ENCODE measurements around the gene USP20.

DNA sequence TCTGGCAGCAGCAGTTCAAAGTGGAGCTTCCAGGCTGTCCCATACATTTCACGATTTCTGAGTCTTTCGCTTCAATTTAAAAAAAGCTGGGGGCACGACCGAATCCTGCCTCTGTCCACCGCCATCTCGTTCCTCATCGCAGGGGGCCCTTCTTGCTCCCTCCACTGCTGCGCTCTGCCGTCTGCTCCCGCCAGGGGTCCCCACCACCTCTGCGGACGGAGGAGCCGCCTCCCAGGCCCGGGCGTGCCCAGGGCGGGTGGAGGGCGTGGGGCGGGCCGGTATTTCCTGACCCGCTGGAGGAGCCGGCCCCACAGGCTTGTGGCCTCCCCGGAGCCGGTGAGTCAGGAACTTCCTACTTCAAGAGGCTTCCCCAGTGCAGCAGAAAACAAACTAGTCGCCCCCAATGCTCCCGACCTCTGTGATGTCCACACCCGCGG, 50.4 kb downstream of the USP20 start:
- TF ChIP-seq, protein P1, sequence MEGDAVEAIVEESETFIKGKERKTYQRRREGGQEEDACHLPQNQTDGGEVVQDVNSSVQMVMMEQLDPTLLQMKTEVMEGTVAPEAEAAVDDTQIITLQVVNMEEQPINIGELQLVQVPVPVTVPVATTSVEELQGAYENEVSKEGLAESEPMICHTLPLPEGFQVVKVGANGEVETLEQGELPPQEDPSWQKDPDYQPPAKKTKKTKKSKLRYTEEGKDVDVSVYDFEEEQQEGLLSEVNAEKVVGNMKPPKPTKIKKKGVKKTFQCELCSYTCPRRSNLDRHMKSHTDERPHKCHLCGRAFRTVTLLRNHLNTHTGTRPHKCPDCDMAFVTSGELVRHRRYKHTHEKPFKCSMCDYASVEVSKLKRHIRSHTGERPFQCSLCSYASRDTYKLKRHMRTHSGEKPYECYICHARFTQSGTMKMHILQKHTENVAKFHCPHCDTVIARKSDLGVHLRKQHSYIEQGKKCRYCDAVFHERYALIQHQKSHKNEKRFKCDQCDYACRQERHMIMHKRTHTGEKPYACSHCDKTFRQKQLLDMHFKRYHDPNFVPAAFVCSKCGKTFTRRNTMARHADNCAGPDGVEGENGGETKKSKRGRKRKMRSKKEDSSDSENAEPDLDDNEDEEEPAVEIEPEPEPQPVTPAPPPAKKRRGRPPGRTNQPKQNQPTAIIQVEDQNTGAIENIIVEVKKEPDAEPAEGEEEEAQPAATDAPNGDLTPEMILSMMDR (IDR thresholded peaks at IDR 0.05; ENCODE audit: low read depth, low read length, missing input control), result peak; percentile 93
- TF ChIP-seq, protein P2, sequence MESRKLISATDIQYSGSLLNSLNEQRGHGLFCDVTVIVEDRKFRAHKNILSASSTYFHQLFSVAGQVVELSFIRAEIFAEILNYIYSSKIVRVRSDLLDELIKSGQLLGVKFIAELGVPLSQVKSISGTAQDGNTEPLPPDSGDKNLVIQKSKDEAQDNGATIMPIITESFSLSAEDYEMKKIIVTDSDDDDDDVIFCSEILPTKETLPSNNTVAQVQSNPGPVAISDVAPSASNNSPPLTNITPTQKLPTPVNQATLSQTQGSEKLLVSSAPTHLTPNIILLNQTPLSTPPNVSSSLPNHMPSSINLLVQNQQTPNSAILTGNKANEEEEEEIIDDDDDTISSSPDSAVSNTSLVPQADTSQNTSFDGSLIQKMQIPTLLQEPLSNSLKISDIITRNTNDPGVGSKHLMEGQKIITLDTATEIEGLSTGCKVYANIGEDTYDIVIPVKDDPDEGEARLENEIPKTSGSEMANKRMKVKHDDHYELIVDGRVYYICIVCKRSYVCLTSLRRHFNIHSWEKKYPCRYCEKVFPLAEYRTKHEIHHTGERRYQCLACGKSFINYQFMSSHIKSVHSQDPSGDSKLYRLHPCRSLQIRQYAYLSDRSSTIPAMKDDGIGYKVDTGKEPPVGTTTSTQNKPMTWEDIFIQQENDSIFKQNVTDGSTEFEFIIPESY (IDR thresholded peaks at IDR 0.05), result no peak
- TF ChIP-seq RAD21 (IDR thresholded peaks at IDR 0.05) (peak; percentile 90 to 95), EGR1 (IDR thresholded peaks at IDR 0.05; ENCODE audit: low read depth in 2 of 2) (no peak), GABPA (IDR thresholded peaks at IDR 0.05 in 1 of 2, conservative IDR thresholded peaks at IDR 0.05 in 1 of 2) (no peak)
